Peyer's patch (tissue), 4 donors: ENCODE results near the gene PPP1R7. TPM values are rescaled to one million over a fixed set of nuclear protein-coding genes. Genes with fewer than 3 reads are reported as not detected.

Source experiments
- DNase-seq, 3 donors: peaks; one replicate each; pipeline ENCODE4 v3.0.0-alpha.2; 2017 to 2019
- H3K27ac ChIP-seq, 4 donors: fragments of 200-600 bp; sonication (generic); one replicate each; pipeline ENCODE4 v1.5.1; 2016 to 2019
- H3K27me3 ChIP-seq, 2 donors: fragments of 200-600 bp; sonication (generic); one replicate each; pipeline ENCODE4 v1.5.1; 2019
- H3K36me3 ChIP-seq, 3 donors: fragments of 200-600 bp; sonication (generic); one replicate each; pipeline ENCODE4 v1.5.1; 2016 to 2019
- H3K4me1 ChIP-seq, 4 donors: fragments of 200-600 bp; sonication (generic); one replicate each; pipeline ENCODE4 v1.5.1; 2016 to 2019
- H3K4me3 ChIP-seq, 4 donors: fragments of 200-600 bp; sonication (generic); 1 replicate in 3 of 4; 2 replicates in 1 of 4; pipeline ENCODE4 v1.5.1; 2016 to 2019; ENCODE audit warnings: mild to moderate bottlenecking in 1 of 4
- H3K9me3 ChIP-seq, 4 donors: fragments of 200-600 bp; sonication (generic); one replicate each; pipeline ENCODE4 v1.5.1; 2016 to 2019; ENCODE audit warnings: mild to moderate bottlenecking in 1 of 4
- CTCF ChIP-seq, 6 experiments: fragments of 450-650 bp in 4 of 6; fragments of 200-600 bp in 2 of 6; sonication (generic) in 1 of 6; IDR thresholded peaks; one replicate each; pipeline ENCODE4 v1.5.1; 2017 to 2019; ENCODE audit warnings: antibody characterized with exemption in 6 of 6, mild to moderate bottlenecking in 3 of 6, moderate library complexity in 1 of 6
- POLR2A ChIP-seq, 2 donors: fragments of 450-650 bp; IDR thresholded peaks; one replicate each; pipeline ENCODE4 v1.5.1; 2017; ENCODE audit warnings: antibody characterized with exemption in 2 of 2, mild to moderate bottlenecking in 2 of 2, moderate library complexity in 2 of 2
- total RNA-seq, 4 donors: library from RNA; depleted of rRNA; stranded (reverse); fragments of >200 nt; gene quantifications; one replicate each; pipeline ENCODE4 v1.1.0, GENCODE V29; 2016

PPP1R7 gene
- total RNA-seq, 4 donors from 2014 or later = 13.2 to 44.0 (median 28.1) TPM

DNA sequence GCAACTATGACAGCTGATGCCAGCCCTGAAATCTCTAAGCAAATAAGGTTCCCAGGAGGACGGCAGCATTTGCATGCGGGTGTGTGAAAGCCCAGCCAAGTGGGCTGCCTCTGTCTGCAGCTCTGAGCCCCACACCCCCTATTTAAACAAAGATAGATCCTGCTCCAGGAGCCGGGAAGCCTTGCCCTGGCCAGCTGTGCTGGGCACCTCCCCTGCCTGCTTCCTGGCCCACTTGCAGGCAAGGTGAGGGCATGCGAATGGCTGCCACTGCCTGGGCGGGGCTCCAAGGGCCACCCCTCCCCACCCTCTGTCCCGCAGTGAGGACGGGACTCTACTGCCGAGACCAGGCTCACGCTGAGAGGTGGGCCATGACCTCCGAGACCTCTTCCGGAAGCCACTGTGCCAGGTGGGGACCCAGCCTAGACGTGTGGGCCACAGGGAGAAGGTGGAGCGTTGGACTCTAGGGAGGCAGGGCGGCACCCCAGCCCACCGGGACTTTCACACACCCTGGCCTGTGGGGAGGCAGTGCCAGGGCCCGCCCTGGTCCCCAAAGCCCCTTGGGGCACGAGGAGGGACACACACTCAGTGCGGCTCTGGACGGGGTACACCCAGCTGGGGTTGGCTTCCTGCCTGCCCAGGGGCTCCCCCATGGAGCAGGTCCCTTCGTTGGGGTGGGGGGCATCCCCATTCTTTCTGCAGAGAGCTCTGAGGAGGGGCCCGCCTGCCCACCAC is 38.3 kb downstream of the PPP1R7 start, which contains the start of gene ANO7:
ANO7 (plus strand) TSS at position 317 of the 732 bp plus-strand sequence. CDS start 1,387 bp downstream, outside the sequence.
- Histone ChIP-seq H3K4me1 (no peaks in the 10 kb centered on the region), H3K27ac (peak within 1 kb of the TSS in 2 of 4 donors; percentile 35 to 39), H3K9me3 (no peaks in the 10 kb centered on the region), H3K27me3 (no peaks in the 10 kb centered on the region), H3K4me3 (peak within 1 kb of the TSS in 3 of 4 donors; percentile 9 to 32 (median 31)), H3K36me3 (peaks cover 0 to 2% (median 0%) of the 10 kb centered on the region in 3 donors)
- TF ChIP-seq POLR2A (IDR thresholded peaks at IDR 0.05) = peak in 1 of 2 donors; percentile 37
- no peak for TF ChIP-seq CTCF (IDR thresholded peaks at IDR 0.05)
- peak in 2 of 3 donors; percentile 66 to 72 for DNase-seq

DNA sequence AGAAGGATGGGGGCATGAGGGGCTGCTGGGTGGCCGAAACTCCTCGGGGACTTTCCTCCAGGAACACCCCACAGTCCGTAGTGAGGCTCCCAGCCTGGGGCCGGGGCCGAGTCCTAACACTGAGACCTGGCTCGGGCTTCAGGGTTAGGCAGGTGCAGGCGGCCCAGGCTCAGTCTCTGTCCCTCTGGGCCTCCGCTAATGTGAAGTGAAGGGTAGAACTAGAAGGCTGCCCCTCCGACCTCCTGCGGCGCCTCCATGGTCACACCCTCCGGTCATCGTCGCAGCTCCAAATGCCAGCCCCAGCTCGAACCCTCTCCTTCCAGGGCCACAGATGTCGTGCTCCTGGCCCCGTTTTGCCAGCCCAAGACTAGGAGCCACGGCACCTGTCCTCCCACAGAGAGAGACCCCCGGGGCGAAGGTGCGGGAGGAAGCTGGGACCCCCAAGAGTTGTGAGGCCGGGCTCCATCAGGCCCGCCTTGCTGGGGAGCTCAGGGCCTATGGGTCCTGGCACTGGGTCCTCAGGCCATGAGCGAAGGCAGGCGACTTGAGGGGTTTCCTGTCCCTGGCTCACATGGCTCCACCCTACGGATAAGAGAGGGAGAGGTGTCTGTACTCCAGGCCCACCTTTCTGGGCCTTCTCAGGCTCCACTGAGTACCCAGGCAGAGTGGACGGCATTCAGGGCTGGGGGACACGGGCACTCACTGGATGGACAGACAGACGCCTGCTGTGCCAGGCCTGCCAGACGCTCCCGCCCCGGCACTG is 39.0 kb downstream of the PPP1R7 start:
- DNase-seq = peak in 1 of 3 donors; percentile 39
- no peaks in the 10 kb centered on the region for H3K36me3 ChIP-seq
- TF ChIP-seq POLR2A (IDR thresholded peaks at IDR 0.05) (no peak), CTCF (IDR thresholded peaks at IDR 0.05) (no peak)
- peak overlapping the region in 2 of 4 donors; percentile 31 to 32 for H3K4me3 ChIP-seq
- no peaks in the 10 kb centered on the region for H3K4me1 ChIP-seq
- H3K27ac ChIP-seq = peak overlapping the region in 2 of 4 donors; percentile 35 to 39
- no peaks in the 10 kb centered on the region for H3K27me3 ChIP-seq
- H3K9me3 ChIP-seq = no peaks in the 10 kb centered on the region

DNA sequence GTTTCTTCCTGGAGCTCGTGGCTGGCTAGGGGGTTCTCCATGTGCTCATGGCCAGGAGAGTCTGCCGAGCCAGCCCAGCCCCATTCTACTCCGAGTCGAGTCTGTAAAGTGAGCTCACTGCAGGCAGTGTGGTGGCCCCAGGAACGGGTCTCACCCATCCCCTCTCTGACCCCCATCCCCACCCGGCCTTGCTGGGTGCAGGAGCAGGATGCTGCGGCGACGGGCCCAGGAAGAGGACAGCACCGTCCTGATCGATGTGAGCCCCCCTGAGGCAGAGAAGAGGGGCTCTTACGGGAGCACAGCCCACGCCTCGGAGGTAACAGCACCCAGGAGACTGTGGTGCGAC is 39.6 kb downstream of the PPP1R7 start:
- no peak for DNase-seq
- Histone ChIP-seq H3K9me3 (no peaks in the 10 kb centered on the region), H3K36me3 (no peaks in the 10 kb centered on the region), H3K4me1 (no peaks in the 10 kb centered on the region), H3K4me3 (no peak overlapping the region), H3K27me3 (no peaks in the 10 kb centered on the region), H3K27ac (peak overlapping the region in 1 of 4 donors; percentile 25)
- TF ChIP-seq POLR2A (IDR thresholded peaks at IDR 0.05) = no peak
- TF ChIP-seq CTCF (IDR thresholded peaks at IDR 0.05) = no peak

DNA sequence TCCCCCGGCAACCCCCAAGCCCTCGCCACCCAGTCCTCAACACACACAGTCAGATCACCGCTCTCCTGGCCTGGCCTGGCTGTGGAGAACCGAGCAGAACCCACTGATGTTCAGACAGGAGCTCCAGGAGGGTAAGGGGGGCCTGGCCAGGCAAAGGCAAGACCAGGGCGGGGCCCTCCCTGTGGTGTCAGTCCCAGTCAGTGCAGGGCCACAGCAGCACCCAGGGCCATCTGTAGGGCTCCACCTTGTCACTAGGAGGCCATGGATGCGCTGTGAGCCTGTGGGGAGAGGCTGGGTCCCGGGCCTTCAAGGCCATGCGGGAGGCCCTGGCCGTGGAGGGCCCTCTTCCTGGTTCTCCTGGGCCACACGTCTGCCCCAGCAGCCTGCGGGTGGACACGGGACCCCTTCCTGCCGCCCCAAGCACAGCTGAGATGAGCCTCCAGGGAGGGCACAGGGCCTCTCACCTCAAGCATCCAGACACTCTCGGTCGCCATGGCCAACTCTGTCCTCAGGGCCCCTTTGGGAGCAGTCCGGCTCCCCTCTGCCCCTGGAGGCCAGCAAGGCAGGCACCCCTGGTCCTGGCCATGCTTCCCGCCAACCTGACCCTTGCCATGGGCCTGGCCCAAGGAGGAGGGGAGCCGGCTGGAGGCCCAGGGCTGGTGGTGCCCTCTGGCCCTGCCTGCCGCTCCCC is 40.2 kb downstream of the PPP1R7 start:
- Histone ChIP-seq H3K4me3 (no peak overlapping the region), H3K4me1 (no peaks in the 10 kb centered on the region), H3K36me3 (no peaks in the 10 kb centered on the region), H3K9me3 (no peaks in the 10 kb centered on the region), H3K27me3 (no peaks in the 10 kb centered on the region), H3K27ac (peak overlapping the region in 1 of 4 donors; percentile 4)
- TF ChIP-seq POLR2A (IDR thresholded peaks at IDR 0.05) = no peak
- DNase-seq = peak in 1 of 3 donors; percentile 50

- H3K36me3 ChIP-seq = no peaks in the 10 kb centered on the region
- no peaks in the 10 kb centered on the region for H3K27me3 ChIP-seq
- no peak overlapping the region for H3K27ac ChIP-seq
- peak in 2 of 3 donors; percentile 60 to 75 for DNase-seq
- H3K9me3 ChIP-seq = no peaks in the 10 kb centered on the region
- TF ChIP-seq POLR2A (IDR thresholded peaks at IDR 0.05) (no peak), CTCF (IDR thresholded peaks at IDR 0.05) (no peak)
- H3K4me1 ChIP-seq = no peaks in the 10 kb centered on the region
- H3K4me3 ChIP-seq = no peak overlapping the region
These were observed 40.8 kb downstream of the PPP1R7 start for GRCh38 chr2:241191081-241191480.
